Coronary artery (tissue), 2 donors: ENCODE data around the gene SMAD9.

Source experiments
- DNase-seq: peaks from one replicate; pipeline ENCODE4 v3.0.0-alpha.2; 2017; ENCODE audit warnings: low spot score
- H3K27ac ChIP-seq, 2 donors: fragments of 200-600 bp; sonication (generic); one replicate each; pipeline ENCODE4 v1.5.1; 2016 to 2019
- H3K4me3 ChIP-seq: fragments of 200-600 bp; sonication (generic); 2 replicates; pipeline ENCODE4 v1.5.1; 2016; ENCODE audit warnings: mild to moderate bottlenecking, moderate library complexity
- TF ChIP-seq, protein P1 (sequence below): fragments of 200-600 bp; sonication (generic); IDR thresholded peaks from one replicate; pipeline ENCODE4 v1.5.1; 2019; ENCODE audit warnings: antibody characterized with exemption

The SMAD9 gene

GRCh38 chr13:36820222-36820621, 99.8 kb downstream of the SMAD9 start:
- no peak overlapping the region for H3K27ac ChIP-seq
- TF ChIP-seq, protein P1, sequence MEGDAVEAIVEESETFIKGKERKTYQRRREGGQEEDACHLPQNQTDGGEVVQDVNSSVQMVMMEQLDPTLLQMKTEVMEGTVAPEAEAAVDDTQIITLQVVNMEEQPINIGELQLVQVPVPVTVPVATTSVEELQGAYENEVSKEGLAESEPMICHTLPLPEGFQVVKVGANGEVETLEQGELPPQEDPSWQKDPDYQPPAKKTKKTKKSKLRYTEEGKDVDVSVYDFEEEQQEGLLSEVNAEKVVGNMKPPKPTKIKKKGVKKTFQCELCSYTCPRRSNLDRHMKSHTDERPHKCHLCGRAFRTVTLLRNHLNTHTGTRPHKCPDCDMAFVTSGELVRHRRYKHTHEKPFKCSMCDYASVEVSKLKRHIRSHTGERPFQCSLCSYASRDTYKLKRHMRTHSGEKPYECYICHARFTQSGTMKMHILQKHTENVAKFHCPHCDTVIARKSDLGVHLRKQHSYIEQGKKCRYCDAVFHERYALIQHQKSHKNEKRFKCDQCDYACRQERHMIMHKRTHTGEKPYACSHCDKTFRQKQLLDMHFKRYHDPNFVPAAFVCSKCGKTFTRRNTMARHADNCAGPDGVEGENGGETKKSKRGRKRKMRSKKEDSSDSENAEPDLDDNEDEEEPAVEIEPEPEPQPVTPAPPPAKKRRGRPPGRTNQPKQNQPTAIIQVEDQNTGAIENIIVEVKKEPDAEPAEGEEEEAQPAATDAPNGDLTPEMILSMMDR: no peak

DNA sequence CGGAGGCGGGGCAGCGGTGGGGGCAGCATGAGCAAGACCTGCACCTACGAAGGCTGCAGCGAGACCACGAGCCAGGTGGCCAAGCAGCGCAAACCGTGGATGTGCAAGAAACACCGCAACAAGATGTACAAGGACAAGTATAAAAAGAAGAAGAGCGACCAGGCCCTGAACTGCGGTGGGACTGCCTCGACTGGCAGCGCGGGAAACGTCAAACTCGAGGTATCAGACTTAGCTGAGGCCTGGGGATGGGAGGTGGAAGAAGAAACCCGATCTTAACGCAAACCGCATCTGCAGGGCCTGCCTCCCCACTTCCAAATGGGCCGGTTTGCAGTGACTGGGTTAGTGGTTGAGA, 100.3 kb downstream of the SMAD9 start:
- H3K4me3 ChIP-seq: peak overlapping the region; percentile 80
- TF ChIP-seq, protein P1: no peak
- peak overlapping the region; percentile 47 to 59 for H3K27ac ChIP-seq
- no peak for DNase-seq

More at GRCh38 chr13:36820222-36820621, 99.8 kb downstream of the SMAD9 start:
- no peak for DNase-seq
- peak overlapping the region; percentile 80 for H3K4me3 ChIP-seq

DNA sequence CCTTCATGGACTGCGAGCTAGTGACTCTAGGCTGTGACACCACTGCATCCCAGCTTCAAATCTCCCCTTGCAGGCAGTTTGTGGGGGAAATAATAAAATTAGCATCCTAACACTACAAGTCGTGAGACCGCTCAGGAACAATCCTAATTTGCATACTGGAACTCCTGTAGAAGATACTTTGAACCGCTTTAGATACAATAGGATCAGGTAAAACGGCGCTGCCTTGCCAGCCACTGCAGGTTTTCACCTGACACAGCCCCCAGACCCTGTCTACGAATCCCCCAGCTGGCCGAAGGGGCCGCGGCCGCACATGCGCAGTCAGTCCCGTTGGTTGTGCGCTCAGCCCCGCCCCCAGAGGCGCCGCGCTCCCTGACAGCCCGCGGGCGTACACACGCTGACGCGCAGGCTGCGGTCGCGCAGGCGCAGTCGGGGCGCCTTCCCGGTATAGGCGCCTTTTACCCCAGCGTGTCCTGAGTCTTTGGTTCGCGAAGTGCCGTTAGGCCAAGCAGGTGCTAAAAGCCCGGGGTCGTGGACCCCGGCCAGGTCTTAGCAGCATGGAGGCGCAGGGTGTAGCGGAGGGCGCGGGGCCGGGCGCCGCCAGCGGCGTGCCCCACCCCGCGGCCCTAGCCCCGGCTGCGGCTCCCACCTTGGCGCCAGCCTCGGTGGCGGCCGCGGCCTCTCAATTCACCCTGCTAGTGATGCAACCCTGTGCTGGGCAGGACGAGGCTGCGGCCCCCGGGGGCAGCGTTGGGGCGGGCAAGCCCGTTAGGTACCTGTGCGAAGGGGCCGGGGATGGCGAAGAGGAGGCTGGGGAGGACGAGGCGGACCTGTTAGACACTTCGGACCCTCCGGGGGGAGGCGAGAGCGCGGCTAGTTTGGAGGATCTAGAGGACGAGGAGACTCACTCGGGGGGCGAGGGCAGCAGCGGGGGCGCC, 101.0 kb downstream of the SMAD9 start, which contains the start of gene RFXAP:
TSS of gene RFXAP (plus strand) at position 419 of the 935 bp plus-strand sequence. CDS start at position 555, 136 bp downstream.
- Histone ChIP-seq H3K27ac (peak within 1 kb of the TSS; percentile 47 to 59), H3K4me3 (peak within 1 kb of the TSS; percentile 80)
- peak; percentile 86 for DNase-seq
- TF ChIP-seq, protein P1: no peak

DNA sequence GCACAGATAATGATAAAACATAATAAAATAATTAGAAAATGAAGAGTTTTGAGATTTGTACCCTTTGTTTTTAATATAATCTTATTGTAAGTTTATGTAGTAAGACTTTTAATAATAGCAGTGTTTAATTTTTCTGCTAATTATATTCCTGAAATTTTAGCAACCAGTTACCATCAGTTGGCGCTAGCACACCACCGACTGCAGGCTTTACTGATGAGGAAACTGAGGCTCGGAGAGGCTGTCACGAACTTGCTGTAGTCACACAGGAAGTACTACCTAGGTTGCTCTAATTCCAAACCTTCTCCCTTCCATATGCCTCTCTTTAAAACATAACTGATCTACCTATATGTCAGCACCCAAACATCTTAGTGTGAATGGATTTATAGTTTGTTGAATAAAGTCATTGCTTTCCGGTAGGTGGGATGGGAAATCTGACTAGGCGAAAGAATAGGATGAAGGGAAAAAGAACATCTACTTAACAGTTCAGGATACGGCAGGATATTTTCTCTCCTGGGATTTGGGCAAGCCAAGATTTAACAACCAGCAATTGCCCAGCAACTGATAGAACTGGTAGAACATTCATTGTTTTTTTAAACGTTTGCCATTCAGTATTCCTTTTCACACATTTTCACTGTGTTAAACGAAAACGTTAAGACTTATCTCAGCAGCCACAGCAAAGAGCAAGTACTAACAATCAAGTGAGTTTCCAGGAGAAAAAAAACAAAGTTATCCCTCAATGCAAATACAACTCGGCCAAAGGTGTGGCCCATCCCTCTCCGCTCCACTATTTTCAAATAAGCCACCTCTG, 101.8 kb downstream of the SMAD9 start:
- TF ChIP-seq, protein P1: no peak
- Histone ChIP-seq H3K4me3 (peak overlapping the region; percentile 80), H3K27ac (peak overlapping the region; percentile 47 to 59)
- no peak for DNase-seq

DNA sequence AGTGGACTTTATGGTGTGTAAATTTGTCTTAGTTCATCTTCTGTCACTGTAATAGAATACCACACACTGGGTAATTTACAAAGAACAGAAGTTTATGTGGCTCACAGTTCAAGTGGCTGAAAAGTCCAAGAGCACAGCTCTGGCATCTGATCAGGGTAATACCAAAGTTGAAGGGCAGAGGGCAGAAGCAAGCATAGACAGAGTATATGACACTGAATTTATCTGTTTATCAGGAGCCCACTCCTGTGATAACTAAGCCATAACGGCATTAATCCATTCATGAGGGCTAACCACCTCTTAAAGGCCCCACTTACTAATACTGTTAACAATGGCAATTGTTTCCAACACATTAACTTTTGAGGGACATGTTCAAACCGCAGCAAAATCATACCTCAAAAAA, 105.0 kb downstream of the SMAD9 start:
- H3K4me3 ChIP-seq: no peak overlapping the region
- TF ChIP-seq, protein P1: no peak
- DNase-seq: no peak
- H3K27ac ChIP-seq: no peak overlapping the region

DNA sequence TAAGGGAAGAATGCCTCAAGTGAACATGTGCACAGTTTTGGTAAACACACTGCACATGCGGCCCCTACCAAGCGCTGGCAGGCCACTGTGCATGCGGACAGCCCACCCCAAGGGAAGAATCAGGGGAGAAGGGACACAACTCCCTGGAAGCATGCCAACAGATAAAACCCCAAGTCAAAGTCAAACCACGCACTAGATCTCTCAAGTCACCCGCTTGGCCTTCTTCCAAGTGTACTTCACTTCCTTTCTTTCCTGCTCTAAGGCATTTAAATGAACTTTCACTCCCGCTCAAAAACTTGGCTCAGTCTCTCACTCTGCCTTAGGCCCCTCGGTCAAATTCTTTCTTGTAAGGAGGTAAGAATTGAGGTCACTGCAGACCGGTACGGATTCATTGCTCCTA, 105.6 kb downstream of the SMAD9 start:
- no peak overlapping the region for H3K27ac ChIP-seq
- no peak overlapping the region for H3K4me3 ChIP-seq
- DNase-seq: no peak
- TF ChIP-seq, protein P1: no peak
